Neural cell (in vitro differentiated cells): Measurements from ENCODE around the gene ADGRD2. TPM values are rescaled to one million over a fixed set of nuclear protein-coding genes. Genes with fewer than 3 reads are reported as not detected.

Source experiments
- H2AFZ ChIP-seq: fragments of 200-600, 300-800 bp; sonication (generic), shearing (Covaris generic); 2 replicates; pipeline ENCODE4 v1.6.0; 2014; ENCODE audit warnings: low read depth, mild to moderate bottlenecking, antibody characterized with exemption, low read length, moderate library complexity
- H3F3A ChIP-seq: fragments of 200-600 bp; shearing (Covaris generic); 2 replicates; pipeline ENCODE4 v1.6.1; 2016; ENCODE audit warnings: mild to moderate bottlenecking, moderate library complexity, mixed read lengths, antibody characterized with exemption, low read length; ENCODE audit not compliant: insufficient read depth, poor library complexity, severe bottlenecking
- H3K27ac ChIP-seq: fragments of 200-600, 300-800 bp; sonication (generic), shearing (Covaris generic); 2 replicates; pipeline ENCODE4 v1.5.1; 2014; ENCODE audit warnings: mild to moderate bottlenecking, low read length, moderate library complexity
- H3K27me3 ChIP-seq: fragments of 300-800, 200-600 bp; sonication (generic), shearing (Covaris generic); 2 replicates; pipeline ENCODE4 v1.6.0; 2014; ENCODE audit warnings: mild to moderate bottlenecking, low read depth, low read length, moderate library complexity; ENCODE audit not compliant: insufficient read depth
- H3K36me3 ChIP-seq: fragments of 300-800, 200-600 bp; sonication (generic), shearing (Covaris generic); 2 replicates; pipeline ENCODE4 v1.5.1; 2014; ENCODE audit warnings: mild to moderate bottlenecking, antibody characterized with exemption, low read length, moderate library complexity; ENCODE audit not compliant: insufficient read depth
- H3K4me2 ChIP-seq: fragments of 300-800, 200-600 bp; sonication (generic), shearing (Covaris generic); 2 replicates; pipeline ENCODE4 v1.6.0; 2014; ENCODE audit warnings: mild to moderate bottlenecking, low read length
- H3K4me3 ChIP-seq: fragments of 300-800, 200-600 bp; sonication (generic), shearing (Covaris generic); 2 replicates; pipeline ENCODE4 v1.5.1; 2014; ENCODE audit warnings: mild to moderate bottlenecking, low read length, moderate library complexity
- H3K79me2 ChIP-seq: fragments of 200-600 bp; shearing (Covaris generic); replicated peaks from 2 replicates; pipeline ENCODE4 v1.6.0; 2014; ENCODE audit warnings: mild to moderate bottlenecking, low read length, moderate library complexity; ENCODE audit not compliant: insufficient read depth
- H3K9ac ChIP-seq: fragments of 300-800, 200-600 bp; sonication (generic), shearing (Covaris generic); 2 replicates; pipeline ENCODE4 v1.6.1; 2016; ENCODE audit warnings: mild to moderate bottlenecking, low read length, mixed read lengths
- H3K9me2 ChIP-seq: fragments of 200-600 bp; shearing (Covaris generic); 2 replicates; pipeline ENCODE4 v1.6.1; 2016; ENCODE audit warnings: mild to moderate bottlenecking, low read length, mixed read lengths; ENCODE audit not compliant: insufficient read depth
- H3K9me3 ChIP-seq: fragments of 200-600, 300-800 bp; sonication (generic), shearing (Covaris generic); 2 replicates; pipeline ENCODE4 v1.6.1; 2016; ENCODE audit warnings: mild to moderate bottlenecking, mixed run types, low read length, moderate library complexity, mixed read lengths
- H4K20me1 ChIP-seq: fragments of 200-600 bp; shearing (Covaris generic); 2 replicates; pipeline ENCODE4 v1.6.1; 2016; ENCODE audit warnings: mild to moderate bottlenecking, mixed run types; ENCODE audit not compliant: insufficient read depth
- CTCF ChIP-seq: fragments of 450-650 bp; IDR thresholded peaks from 2 replicates; pipeline ENCODE4 v1.5.1; 2014; ENCODE audit warnings: antibody characterized with exemption, mild to moderate bottlenecking, moderate library complexity; ENCODE audit not compliant: poor library complexity, severe bottlenecking
- EP300 ChIP-seq: fragments of 450-650 bp; conservative IDR thresholded peaks from 2 replicates; pipeline ENCODE4 v1.6.1; 2014; ENCODE audit warnings: antibody characterized with exemption, mild to moderate bottlenecking, moderate library complexity; ENCODE audit not compliant: poor library complexity, severe bottlenecking
- EZH2 ChIP-seq: fragments of 200-600, 300-800 bp; shearing (Covaris generic), sonication (generic); IDR thresholded peaks from 2 replicates; pipeline ENCODE4 v1.6.1; 2014; ENCODE audit warnings: antibody characterized with exemption, low read length, borderline replicate concordance, mild to moderate bottlenecking; ENCODE audit not compliant: insufficient read depth, poor library complexity, severe bottlenecking
- MXI1 ChIP-seq: fragments of 450-650 bp; conservative IDR thresholded peaks from 2 replicates; pipeline ENCODE4 v1.6.1; 2014; ENCODE audit warnings: antibody characterized with exemption, mild to moderate bottlenecking; ENCODE audit not compliant: poor library complexity, severe bottlenecking
- POLR2AphosphoS5 ChIP-seq: IDR thresholded peaks from 2 replicates; pipeline ENCODE4 v1.6.1; 2012
- RAD21 ChIP-seq: fragments of 450-650 bp; conservative IDR thresholded peaks from 2 replicates; pipeline ENCODE4 v1.6.1; 2014; ENCODE audit warnings: antibody characterized with exemption, mild to moderate bottlenecking, moderate library complexity
- REST ChIP-seq: IDR thresholded peaks from 2 replicates; pipeline ENCODE4 v1.6.1; 2012; ENCODE audit warnings: borderline replicate concordance
- SMC3 ChIP-seq: fragments of 450-650 bp; conservative IDR thresholded peaks from 2 replicates; pipeline ENCODE4 v1.6.1; 2014; ENCODE audit warnings: antibody characterized with exemption, mild to moderate bottlenecking, moderate library complexity; ENCODE audit not compliant: poor library complexity
- TAF1 ChIP-seq: IDR thresholded peaks from 2 replicates; pipeline ENCODE4 v1.6.1; 2012; ENCODE audit warnings: low read depth
- polyA plus RNA-seq: library from polyadenylated mRNA; depleted of rRNA; stranded (reverse); fragments of >200 nt; gene quantifications from 2 replicates; pipeline ENCODE4 v1.2.3, GENCODE V29; 2014

The ADGRD2 gene
- polyA plus RNA-seq, 1 donor from 2014 or later: not detected

- no peaks in the 10 kb centered on the region for H3K27me3 ChIP-seq
Observed at GRCh38 chr9:124517600-124517999, 67.3 kb downstream of the ADGRD2 start.

GRCh38 chr9:124518116-124518515 lies 67.9 kb downstream of the ADGRD2 start:
- no peaks in the 10 kb centered on the region for H3K9me2 ChIP-seq
- no peak overlapping the region for H2AFZ ChIP-seq
- H3K4me3 ChIP-seq: no peak overlapping the region
- H3F3A ChIP-seq: no peaks in the 10 kb centered on the region
- no peaks in the 10 kb centered on the region for H4K20me1 ChIP-seq
- no peaks in the 10 kb centered on the region for H3K27me3 ChIP-seq
- H3K4me2 ChIP-seq: no peak overlapping the region
- no peaks in the 10 kb centered on the region for H3K79me2 ChIP-seq
- H3K9me3 ChIP-seq: no peaks in the 10 kb centered on the region
- H3K9ac ChIP-seq: no peak overlapping the region
- H3K27ac ChIP-seq: no peak overlapping the region
- no peaks in the 10 kb centered on the region for H3K36me3 ChIP-seq
- no peak for TF ChIP-seq REST
- TF ChIP-seq MXI1: no peak
- TF ChIP-seq EZH2: no peak
- TF ChIP-seq EP300: no peak
- TF ChIP-seq POLR2AphosphoS5: no peak
- TF ChIP-seq RAD21: no peak

More at GRCh38 chr9:124517600-124517999, 67.3 kb downstream of the ADGRD2 start:
- Histone ChIP-seq H4K20me1 (no peaks in the 10 kb centered on the region), H3K9me2 (no peaks in the 10 kb centered on the region), H3F3A (no peaks in the 10 kb centered on the region), H3K4me3 (no peak overlapping the region), H3K27ac (no peak overlapping the region), H3K36me3 (no peaks in the 10 kb centered on the region), H3K4me2 (no peak overlapping the region), H2AFZ (no peak overlapping the region), H3K79me2 (no peaks in the 10 kb centered on the region), H3K9ac (no peak overlapping the region), H3K9me3 (no peaks in the 10 kb centered on the region)
- TF ChIP-seq REST (no peak), EZH2 (no peak), CTCF (no peak), RAD21 (no peak), POLR2AphosphoS5 (no peak), TAF1 (no peak), MXI1 (no peak), EP300 (no peak), SMC3 (no peak)
